Parietal lobe (tissue), 2 donors: ENCODE data around the gene NFKB2. TPM values are rescaled to one million over a fixed set of nuclear protein-coding genes. Genes with fewer than 3 reads are reported as not detected.

Experiments
- small RNA-seq: library from RNA; depleted of rRNA; stranded (forward); fragments of <200 nt; gene quantifications from one replicate; pipeline ENCODE3, GENCODE V24; 2014; ENCODE audit warnings: low replicate concordance
- total RNA-seq: library from RNA; depleted of rRNA; stranded (reverse); fragments of >200 nt; gene quantifications from one replicate; pipeline ENCODE4 v1.2.3, GENCODE V29; 2014

Gene NFKB2
- total RNA-seq, result 1.6 TPM

DNA sequence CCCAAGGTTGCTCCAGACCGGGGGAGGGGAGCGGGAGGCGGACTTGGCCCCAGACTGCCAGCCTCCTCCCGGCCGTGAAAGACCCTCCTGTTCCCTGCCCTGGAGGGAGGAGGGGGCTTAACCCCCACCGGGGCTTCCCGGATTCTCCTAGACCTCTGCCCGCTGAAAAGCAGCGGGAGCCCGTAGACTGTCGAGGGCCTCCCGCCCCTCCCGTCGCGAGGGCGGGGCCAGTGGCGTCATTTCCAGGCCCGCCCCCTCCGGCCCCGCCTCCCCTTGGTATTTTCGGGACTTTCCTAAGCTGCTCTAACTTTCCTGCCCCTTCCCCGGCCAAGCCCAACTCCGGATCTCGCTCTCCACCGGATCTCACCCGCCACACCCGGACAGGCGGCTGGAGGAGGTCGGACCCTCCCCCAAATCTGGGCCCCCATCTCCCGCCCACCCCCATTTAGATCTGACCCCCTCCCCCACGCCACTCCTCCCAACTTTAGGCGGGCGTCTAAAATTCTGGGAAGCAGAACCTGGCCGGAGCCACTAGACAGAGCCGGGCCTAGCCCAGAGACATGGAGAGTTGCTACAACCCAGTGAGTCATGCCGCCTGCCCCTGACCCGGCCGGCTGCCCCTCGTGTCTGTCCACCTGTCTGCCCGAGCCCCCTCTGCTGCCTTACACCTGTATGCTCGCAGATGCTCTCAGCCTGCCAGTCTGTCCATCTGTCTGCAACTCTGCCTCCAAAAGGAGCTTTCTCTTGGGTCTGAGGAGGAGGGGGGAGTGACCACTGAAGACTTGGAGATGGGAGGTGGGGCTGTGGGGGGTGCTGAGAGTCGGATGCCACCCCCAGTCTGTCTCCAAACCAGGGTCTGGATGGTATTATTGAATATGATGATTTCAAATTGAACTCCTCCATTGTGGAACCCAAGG is at the start of gene NFKB2:
Gene NFKB2 (plus strand): TSS at position 306 of the 917 bp plus-strand sequence. CDS start 255 bp downstream, at position 561.

DNA sequence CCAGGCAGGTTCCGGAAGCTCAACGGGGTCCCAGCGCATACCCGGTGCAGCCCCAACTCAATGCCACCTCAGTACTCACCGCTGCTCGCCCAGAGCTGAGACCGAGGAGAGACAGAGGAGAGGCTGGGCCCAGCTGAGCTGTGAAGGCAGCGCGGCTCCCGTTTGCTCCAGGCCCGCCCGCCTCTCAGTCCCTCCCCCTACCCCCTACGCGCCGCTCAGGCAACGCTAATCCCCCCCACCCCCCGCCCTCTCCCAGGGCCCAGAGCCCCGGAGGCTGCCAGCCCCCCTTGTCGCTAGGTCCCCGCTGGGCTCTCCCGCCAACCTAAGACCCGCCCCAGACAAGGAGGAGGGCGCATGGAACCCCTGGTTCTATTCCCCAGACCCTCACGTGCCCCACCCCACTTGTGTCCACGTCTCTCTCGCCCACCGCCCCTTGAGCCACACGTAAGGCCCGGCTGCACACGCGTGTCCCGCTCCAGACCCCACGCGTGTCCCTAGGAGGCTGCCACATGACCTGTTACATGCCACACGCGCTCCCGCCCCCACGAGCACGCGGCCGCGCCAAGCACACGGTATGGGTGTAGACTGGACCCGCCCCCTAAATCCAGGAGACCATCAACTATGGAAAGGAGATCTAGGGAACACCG is 23.2 kb downstream of the NFKB2 start, which contains the start of gene PSD:
Gene PSD (minus strand): TSS at position 164 of the 647 bp plus-strand sequence. CDS start 1,747 bp downstream, outside the sequence.

DNA sequence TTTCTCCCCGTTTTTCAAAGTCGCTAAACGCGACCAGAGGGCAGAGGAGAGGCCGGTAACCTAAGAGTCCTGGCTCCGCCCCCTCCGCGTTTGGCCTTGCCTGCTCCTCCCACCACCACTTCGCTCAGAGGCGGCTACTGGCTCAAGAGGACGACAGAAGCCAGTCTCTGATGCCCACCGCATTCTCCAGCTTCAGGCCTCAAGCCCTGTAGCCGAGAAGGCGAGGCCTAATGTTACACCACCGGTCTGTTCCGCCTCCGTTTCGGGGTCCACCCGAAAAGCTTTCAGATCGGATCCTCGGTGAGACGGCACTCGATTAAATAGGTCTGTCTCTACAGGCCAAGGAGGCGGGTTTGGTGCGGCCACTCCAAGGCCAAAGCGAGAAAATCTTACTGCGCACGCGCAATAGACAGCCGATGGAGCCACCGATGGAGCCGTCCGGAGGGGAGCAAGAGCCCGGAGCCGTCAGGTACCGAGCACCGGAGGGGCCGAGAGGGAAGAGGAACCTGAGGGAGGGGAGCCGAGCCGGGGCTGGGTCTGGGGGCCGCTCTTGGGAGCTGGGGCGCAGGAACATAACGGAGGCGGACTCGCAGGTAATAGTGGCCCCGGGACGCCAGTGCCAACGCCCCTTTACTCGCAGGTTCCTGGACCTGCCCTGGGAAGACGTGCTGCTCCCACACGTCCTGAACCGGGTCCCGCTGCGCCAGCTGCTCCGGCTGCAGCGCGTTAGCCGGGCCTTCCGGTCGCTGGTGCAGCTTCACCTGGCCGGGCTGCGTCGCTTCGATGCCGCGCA is 25.4 kb downstream of the NFKB2 start, which contains the start of gene FBXL15:
Gene FBXL15 (plus strand): TSS at position 123 of the 793 bp plus-strand sequence. CDS start 294 bp downstream, at position 417.

DNA sequence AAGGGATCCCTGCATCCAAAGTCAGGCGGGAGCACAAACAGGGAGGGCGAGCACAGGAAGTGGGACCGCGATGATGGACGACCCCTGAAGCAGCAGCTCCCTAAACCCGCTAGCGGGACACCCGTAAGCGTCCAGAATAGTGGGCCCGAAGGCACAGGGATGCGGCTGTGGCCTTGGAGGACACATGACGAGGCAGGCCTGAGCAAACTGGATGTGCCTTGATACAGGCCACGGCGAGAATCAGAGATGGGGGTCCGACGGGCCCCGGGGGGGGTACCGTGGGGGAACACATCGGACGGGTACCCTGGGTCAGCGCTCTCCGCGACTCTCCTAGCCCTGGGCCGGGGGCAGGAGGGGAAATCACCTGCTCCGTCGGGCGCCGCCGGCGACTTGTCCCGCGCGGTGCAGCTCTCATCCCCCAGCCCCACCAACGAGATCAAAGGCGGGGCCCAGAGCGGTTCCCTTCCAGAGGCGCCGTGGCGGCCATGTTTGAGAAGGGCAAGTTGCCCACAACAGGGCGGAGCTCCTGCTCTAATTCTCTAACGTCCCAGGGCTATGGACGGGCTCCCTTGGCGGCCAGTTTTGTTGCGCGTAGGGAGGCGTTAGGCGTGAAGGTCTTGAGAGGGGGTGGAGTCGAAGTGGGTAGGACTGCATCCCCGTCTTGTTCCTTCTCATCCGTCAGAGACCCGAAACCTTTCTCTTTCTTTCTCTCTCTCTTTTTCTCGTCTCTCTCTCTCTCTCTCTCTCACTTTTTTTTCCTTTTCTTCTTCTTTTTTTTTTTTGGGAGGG is 36.9 kb downstream of the NFKB2 start, which contains the start of gene CUEDC2:
Gene CUEDC2 (minus strand): TSS at position 413 of the 789 bp plus-strand sequence. CDS start 7,386 bp downstream, outside the sequence.

DNA sequence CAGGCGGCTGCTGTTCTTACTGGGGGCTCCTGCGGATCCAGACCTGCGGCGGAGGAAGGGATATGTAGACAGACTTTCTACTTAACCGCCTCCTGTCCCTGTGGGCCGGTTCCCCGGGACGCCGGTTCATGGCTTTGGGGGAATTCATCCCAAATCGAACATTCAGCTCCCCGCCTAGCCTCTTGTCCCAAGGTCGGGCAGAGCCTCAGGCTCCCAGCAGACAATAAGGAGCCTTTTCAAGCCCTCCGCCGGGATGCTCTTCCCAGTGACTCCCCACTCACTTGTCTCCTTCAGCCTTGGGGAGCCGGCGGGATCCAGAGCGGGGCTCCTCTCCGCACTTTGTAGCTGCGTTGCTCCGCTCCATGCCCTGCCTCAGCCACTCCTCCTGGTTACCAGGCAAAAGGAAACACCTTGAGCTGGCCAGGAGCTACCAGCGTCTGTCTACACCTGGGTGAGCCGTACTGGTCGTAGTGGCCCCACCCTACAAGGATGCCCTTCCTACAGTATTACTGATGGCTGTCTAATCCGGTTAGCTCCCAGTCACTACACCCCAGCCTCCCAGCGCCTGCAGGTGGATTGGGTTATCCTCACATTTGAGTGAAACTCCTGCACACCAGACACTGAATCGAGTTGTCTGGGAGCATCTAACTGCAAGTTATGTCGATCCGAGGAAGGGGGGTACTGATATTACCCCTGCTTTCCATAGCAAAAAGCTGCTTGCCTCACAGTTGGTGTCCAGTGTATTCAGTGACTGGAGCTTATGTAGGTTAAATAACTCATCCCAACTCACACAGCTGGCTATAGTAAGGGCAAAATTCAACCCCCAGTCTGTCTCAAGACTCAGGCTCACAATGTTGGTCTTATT is 55.8 kb downstream of the NFKB2 start, which contains the start of gene C10orf95:
Gene C10orf95 (minus strand): TSS at position 439 of the 865 bp plus-strand sequence. CDS start 450 bp downstream, outside the sequence.

Small RNAs within 50 kb of the gene (small RNA-seq; reads per million reads assigned to genes)
- 239 reads per million, percentile 96 among the genes with 10 or more reads in this experiment for gene MIR146B

Other genes with a start within 250 kb of the NFKB2 start
- gene NOLC1, start 243.3 kb upstream of the NFKB2 start, total RNA-seq, result 32.6 TPM
- not detected for gene ELOVL3, start 169.4 kb upstream of the NFKB2 start, total RNA-seq
- not detected for gene PITX3, start 154.2 kb upstream of the NFKB2 start, total RNA-seq
- 35.4 TPM for gene GBF1, start 150.2 kb upstream of the NFKB2 start, total RNA-seq
- 124 TPM for gene PSD, start 23.1 kb downstream of the NFKB2 start, total RNA-seq
- gene FBXL15, start 25.1 kb downstream of the NFKB2 start, total RNA-seq, result 9.4 TPM
- gene CUEDC2, start 36.9 kb downstream of the NFKB2 start, total RNA-seq, result 48.2 TPM
- gene C10orf95, start 55.8 kb downstream of the NFKB2 start, total RNA-seq, result not detected
- 172 TPM for gene ACTR1A, start 107.0 kb downstream of the NFKB2 start, total RNA-seq
- 7.5 TPM for gene SUFU, start 108.3 kb downstream of the NFKB2 start, total RNA-seq
- gene TRIM8, start 248.8 kb downstream of the NFKB2 start, total RNA-seq, result 34.1 TPM